ENCODE measurements around the gene HOXA6. TPM values are rescaled to one million over a fixed set of nuclear protein-coding genes. Genes with fewer than 3 reads are reported as not detected.

HOXA6 gene
- total RNA-seq, 1 experiment from 2014 or later, result 0.65 TPM

GRCh38 chr7:27174874-27175625, 27.5 kb upstream of the HOXA6 start:
- no peak overlapping the region for H3K4me2 ChIP-seq
- H3K9me3 ChIP-seq (ENCODE audit: insufficient read depth, low read depth), result no peaks in the 10 kb centered on the region
- BruUV-seq (replicated peaks), result no TSS peak
- H3K36me3 ChIP-seq (ENCODE audit: low read depth), result no peaks in the 10 kb centered on the region
- H3K4me1 ChIP-seq (replicated peaks; ENCODE audit: insufficient read depth), result peaks cover 12% of the 10 kb centered on the region
- TF ChIP-seq EZH2 (IDR thresholded peaks at IDR 0.05; ENCODE audit: low read depth) (no peak), CTCF (conservative IDR thresholded peaks at IDR 0.05) (no peak)
- no peak overlapping the region for H3K4me3 ChIP-seq
- no peaks in the 10 kb centered on the region for H4K20me1 ChIP-seq (ENCODE audit: insufficient read depth)
- H3K79me2 ChIP-seq (ENCODE audit: low read depth), result no peaks in the 10 kb centered on the region
- H3K27ac ChIP-seq, result no peak overlapping the region
- no peak overlapping the region for H2AFZ ChIP-seq
- no peaks in the 10 kb centered on the region for H3K9me2 ChIP-seq (ENCODE audit: insufficient read depth)
- DNase-seq, result no peak
- CTCF ChIA-PET, result interaction anchor here (0.6 kb wide), 1 partner anchor 55 kb away, joined by 3 read pairs; no protein-coding TSS in a partner anchor
- peaks cover 18% of the 10 kb centered on the region; the same call in 1 of the 2 replicates for H3F3A ChIP-seq (ENCODE audit: insufficient read depth, low read depth)
- H3K27me3 ChIP-seq (ENCODE audit: insufficient read depth, low read depth), result no peaks in the 10 kb centered on the region
- POLR2A ChIA-PET (ENCODE audit: unreplicated experiment), result no interaction called here
- intact Hi-C loops (cut with micrococcal nuclease; ENCODE audit: unreplicated experiment), result no loop called here

- H3K36me3 ChIP-seq (ENCODE audit: low read depth), result no peaks in the 10 kb centered on the region
- peaks cover 13% of the 10 kb centered on the region for H3K4me1 ChIP-seq (replicated peaks; ENCODE audit: insufficient read depth)
- no peak within 1 kb of the TSS for H3K4me3 ChIP-seq
- no peaks in the 10 kb centered on the region for H3K79me2 ChIP-seq (ENCODE audit: low read depth)
- no peak for TF ChIP-seq CTCF (conservative IDR thresholded peaks at IDR 0.05)
- no peak for TF ChIP-seq EZH2 (IDR thresholded peaks at IDR 0.05; ENCODE audit: low read depth)
- H3K9me2 ChIP-seq (ENCODE audit: insufficient read depth), result no peaks in the 10 kb centered on the region
- no peaks in the 10 kb centered on the region for H4K20me1 ChIP-seq (ENCODE audit: insufficient read depth)
- ChIA-PET CTCF (no interaction called here), POLR2A (ENCODE audit: unreplicated experiment) (no interaction called here)
- no TSS peak for BruUV-seq (replicated peaks)
- peaks cover 18% of the 10 kb centered on the region; the same call in 1 of the 2 replicates for H3F3A ChIP-seq (ENCODE audit: insufficient read depth, low read depth)
- intact Hi-C loops (cut with micrococcal nuclease; ENCODE audit: unreplicated experiment), result no loop called here
- no peak within 1 kb of the TSS for H2AFZ ChIP-seq
- DNase-seq, result no peak
- no peak within 1 kb of the TSS for H3K4me2 ChIP-seq
- no peaks in the 10 kb centered on the region for H3K27me3 ChIP-seq (ENCODE audit: insufficient read depth, low read depth)
- H3K27ac ChIP-seq, result no peak within 1 kb of the TSS
- no peaks in the 10 kb centered on the region for H3K9me3 ChIP-seq (ENCODE audit: insufficient read depth, low read depth)
Observed at GRCh38 chr7:27173956-27174873, 26.6 kb upstream of the HOXA6 start, which contains the start of gene HOXA10. TSS of gene HOXA10 (minus strand) at chr7:27174320. CDS start at chr7:27174306, 14 bp downstream.

- TF ChIP-seq EZH2 (IDR thresholded peaks at IDR 0.05; ENCODE audit: low read depth), result no peak
- TF ChIP-seq CTCF (conservative IDR thresholded peaks at IDR 0.05), result no peak
- no peaks in the 10 kb centered on the region for H3K79me2 ChIP-seq (ENCODE audit: low read depth)
- H3K4me1 ChIP-seq (replicated peaks; ENCODE audit: insufficient read depth), result peaks cover 19% of the 10 kb centered on the region
- BruUV-seq (replicated peaks), result no TSS peak
- no peaks in the 10 kb centered on the region for H3K36me3 ChIP-seq (ENCODE audit: low read depth)
- intact Hi-C loops (cut with micrococcal nuclease; ENCODE audit: unreplicated experiment), result no loop called here
- no peak for DNase-seq
- H4K20me1 ChIP-seq (ENCODE audit: insufficient read depth), result no peaks in the 10 kb centered on the region
- H3K4me3 ChIP-seq, result no peak overlapping the region
- no peaks in the 10 kb centered on the region for H3K9me3 ChIP-seq (ENCODE audit: insufficient read depth, low read depth)
- no peak overlapping the region for H2AFZ ChIP-seq
- H3F3A ChIP-seq (ENCODE audit: insufficient read depth, low read depth), result peaks cover 17% of the 10 kb centered on the region
- no peak overlapping the region for H3K4me2 ChIP-seq
- no peak overlapping the region for H3K27ac ChIP-seq
- H3K9me2 ChIP-seq (ENCODE audit: insufficient read depth), result no peaks in the 10 kb centered on the region
- CTCF ChIA-PET, result no interaction called here
- POLR2A ChIA-PET (ENCODE audit: unreplicated experiment), result no interaction called here
- H3K27me3 ChIP-seq (ENCODE audit: insufficient read depth, low read depth), result no peaks in the 10 kb centered on the region
Observed at GRCh38 chr7:27173511-27173955, 26.0 kb upstream of the HOXA6 start.
